HG03457 (cell line): ENCODE measurements around the gene DISP2.

Experiments
- ATAC-seq: cut with Tn5 transposase; IDR thresholded peaks from one replicate; pipeline ENCODE4 v1.9.1; 2021; ENCODE audit warnings: moderate number of reproducible peaks; ENCODE audit not compliant: unreplicated experiment

DISP2 gene, protein sequence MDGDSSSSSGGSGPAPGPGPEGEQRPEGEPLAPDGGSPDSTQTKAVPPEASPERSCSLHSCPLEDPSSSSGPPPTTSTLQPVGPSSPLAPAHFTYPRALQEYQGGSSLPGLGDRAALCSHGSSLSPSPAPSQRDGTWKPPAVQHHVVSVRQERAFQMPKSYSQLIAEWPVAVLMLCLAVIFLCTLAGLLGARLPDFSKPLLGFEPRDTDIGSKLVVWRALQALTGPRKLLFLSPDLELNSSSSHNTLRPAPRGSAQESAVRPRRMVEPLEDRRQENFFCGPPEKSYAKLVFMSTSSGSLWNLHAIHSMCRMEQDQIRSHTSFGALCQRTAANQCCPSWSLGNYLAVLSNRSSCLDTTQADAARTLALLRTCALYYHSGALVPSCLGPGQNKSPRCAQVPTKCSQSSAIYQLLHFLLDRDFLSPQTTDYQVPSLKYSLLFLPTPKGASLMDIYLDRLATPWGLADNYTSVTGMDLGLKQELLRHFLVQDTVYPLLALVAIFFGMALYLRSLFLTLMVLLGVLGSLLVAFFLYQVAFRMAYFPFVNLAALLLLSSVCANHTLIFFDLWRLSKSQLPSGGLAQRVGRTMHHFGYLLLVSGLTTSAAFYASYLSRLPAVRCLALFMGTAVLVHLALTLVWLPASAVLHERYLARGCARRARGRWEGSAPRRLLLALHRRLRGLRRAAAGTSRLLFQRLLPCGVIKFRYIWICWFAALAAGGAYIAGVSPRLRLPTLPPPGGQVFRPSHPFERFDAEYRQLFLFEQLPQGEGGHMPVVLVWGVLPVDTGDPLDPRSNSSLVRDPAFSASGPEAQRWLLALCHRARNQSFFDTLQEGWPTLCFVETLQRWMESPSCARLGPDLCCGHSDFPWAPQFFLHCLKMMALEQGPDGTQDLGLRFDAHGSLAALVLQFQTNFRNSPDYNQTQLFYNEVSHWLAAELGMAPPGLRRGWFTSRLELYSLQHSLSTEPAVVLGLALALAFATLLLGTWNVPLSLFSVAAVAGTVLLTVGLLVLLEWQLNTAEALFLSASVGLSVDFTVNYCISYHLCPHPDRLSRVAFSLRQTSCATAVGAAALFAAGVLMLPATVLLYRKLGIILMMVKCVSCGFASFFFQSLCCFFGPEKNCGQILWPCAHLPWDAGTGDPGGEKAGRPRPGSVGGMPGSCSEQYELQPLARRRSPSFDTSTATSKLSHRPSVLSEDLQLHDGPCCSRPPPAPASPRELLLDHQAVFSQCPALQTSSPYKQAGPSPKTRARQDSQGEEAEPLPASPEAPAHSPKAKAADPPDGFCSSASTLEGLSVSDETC (N-terminal part only)

DNA sequence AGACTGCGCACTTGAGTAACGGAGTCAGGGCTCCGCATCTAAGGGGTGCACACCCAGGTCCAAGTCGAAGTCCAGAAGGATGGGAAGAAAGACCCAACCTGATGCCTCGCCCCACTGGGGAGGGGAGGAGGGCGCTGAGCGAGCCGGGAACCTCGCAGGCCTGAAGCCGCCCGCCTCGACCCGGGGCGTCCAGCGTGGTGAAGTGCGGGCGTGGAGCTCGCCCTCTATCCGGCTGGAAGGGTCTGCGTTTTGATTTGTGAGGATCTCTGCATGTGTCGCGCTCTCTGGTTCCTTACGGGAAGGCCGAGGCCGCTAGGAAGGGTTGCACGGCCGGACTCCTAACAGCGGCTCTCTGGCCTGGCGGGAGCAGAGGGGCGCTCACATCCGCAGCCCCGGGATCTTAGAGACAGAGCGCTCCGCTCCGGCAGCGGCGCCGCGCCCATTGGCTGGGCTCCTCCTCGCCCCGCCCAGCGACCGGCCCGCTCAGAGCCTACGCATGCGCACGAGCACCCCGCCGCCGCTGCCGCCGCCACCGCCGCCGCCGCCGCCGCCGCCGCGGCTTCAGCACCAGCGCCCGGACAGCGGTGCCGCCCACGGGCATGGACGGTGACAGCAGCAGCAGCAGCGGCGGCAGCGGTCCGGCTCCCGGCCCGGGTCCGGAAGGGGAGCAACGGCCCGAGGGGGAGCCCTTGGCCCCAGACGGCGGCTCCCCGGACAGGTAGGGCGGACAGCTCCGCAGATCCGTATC is at the start of gene DISP2:
DISP2 (plus strand) TSS at position 497 of the 748 bp plus-strand sequence; CDS start at position 600, 103 bp downstream.
- ATAC-seq = peak; percentile 50

DNA sequence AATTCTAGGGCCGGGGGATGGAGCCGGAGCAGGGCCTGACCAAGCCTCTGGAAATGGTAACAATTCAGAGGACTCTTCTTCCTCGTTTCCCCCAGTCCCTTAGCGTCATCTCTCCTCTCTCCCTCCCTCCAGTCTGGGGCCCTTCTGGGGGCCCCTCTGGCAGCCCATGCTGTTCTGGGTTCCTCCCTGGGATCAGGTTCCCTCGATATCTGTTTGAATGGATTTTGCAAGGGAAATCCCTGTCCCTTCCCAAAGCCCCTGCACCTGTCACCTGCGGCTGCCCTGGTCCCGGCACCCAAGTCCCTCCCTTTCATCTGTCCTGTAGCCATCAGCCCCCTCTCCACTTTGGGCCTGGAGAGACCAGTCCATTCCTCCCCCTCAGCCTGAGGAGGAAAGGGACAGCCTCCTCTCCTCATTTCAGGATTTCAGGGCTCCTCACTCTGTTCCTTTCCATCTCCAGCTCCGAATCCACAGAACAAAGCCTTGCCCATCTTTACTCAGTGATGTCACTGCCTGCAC is 48.6 kb upstream of the DISP2 start:
- no peak for ATAC-seq

DNA sequence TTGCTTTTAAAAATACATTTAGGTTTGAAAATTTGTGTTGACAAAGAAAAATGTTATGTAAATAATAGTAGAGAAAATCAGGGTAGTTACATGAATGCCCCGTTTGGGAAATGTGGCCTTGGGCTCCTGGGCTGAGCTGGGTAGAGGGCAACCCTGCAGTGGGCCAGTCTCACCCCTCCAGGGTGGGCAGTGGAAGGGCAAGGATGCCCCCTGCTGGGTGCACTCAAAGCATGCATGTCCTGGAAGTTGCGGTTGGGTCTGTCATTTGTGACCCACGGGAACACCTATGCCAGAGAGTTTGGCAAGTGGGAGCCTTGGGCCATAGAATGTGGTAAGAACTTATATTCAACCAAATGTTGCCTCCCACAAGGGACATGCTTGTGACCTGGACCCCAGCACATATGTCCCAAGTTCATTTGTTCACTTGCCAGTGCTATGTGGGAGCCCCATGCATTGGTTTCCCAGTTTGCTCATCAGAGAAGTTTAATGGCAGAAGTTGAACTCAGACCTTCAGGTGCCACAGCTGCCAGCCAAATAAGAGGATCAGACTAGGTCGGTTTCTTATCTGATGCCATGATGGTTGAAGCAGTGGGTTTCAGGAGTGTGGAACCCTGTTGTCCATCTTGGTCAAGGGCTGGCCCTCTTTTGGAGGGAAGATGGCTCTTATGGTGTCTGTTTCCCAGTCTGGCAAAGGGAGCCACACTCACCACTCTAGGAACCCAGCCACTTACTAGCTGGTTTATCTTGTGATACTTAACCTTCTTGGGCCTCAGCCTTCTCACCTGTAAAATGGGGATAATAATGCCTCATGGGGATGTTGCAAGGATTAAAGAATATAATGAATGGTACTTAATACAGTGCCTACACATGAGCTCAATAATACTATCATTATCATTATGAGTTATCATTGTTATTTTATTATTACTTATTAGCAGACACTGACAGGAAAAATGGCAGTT is 47.7 kb upstream of the DISP2 start:
- no peak for ATAC-seq

DNA sequence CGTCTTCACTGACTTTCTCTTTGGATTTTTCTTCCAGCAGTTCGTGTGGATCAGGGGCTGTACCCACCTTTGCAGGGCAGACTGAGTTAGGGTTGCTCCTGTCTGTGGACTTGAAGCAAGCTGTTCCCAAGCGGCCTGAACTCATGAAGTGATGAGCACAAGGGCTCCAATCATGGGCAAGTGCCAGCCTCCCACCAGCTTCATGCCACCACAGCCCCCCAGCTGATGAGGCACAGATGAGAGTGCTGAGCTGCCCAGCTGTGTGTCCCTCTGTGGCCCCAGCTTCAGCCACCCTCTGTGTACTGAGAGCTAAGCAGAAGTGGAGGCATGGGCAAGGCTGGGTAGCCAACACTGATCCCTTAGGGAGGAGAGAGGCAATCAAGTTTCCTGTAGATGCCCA is 47.0 kb upstream of the DISP2 start:
- ATAC-seq = no peak

DNA sequence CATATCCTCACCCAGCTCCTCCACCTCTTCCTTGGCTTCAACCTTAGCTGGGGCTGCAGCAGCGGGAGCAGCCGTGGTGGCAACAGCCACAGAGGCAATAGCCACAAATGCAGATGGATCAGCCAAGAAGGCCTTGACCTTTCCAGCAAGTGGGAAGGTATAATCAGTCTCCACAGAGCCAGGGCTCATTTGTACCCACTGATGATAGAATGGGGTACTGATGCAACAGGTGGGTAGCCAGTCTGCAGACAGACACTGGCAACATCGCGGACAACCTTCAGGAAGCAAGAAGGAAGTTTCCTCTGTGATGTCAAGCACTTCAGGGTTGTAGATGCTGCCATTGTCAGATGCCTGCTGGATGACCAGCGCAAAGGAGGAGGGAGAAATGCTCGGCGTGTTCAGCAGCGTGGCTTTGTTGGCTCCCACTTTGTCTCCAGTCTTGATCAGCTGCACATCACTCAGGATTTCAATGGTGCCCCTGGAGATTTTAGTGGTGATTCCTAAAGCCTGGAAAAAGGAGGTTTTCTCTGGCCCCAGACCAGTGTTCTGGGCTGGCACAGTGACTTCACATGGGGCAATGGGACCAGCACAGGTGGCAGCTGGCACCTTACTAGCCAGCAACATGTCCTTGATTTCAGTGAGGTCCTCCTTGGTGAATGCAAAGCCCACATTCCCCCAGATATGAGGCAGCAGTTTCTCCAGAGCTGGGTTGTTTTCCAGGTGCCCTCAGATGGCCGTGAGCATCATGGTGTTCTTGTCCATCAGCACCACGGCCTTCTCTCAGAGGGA is 45.5 kb upstream of the DISP2 start:
- ATAC-seq = no peak

DNA sequence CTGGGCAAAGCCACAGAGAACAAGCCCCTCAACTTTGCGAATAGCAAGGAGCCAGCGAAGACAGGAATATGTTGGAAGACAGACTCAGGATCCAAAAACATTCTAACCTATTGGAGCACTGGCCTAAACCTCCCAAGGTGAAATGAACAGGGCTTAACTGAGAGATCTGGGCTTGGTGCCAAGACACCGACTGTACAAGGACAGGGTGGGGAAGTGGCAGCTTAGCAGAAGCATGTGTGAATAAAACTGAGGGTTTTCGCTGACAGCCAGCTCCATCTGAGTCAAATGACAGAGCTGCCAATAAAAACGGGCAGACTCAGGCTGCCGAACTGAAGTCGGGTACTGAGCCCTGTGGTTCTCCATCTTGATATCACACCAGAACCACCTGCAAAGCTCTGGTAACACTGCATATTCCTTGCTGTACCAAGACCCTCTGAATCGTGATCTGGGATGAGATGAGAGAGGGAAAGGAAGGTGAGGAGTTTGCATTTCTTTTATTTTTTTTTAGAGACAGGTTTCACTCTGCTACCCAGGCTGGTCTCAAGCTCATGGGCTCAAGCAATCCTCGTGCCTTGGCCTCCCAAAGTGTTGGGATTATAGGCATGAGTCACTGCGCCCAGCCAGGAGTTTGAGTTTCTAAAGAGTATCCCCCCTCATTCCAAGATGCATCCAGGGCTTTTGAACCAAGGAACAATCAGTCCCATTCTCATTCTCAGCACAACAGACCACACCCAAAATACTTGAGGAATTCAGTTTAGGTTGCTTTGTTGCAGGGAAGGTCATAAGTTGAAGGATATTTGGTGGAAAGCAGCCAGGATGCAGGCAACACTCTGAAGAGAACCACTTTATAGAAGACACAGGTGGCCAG is 44.3 kb upstream of the DISP2 start:
- ATAC-seq = no peak

DNA sequence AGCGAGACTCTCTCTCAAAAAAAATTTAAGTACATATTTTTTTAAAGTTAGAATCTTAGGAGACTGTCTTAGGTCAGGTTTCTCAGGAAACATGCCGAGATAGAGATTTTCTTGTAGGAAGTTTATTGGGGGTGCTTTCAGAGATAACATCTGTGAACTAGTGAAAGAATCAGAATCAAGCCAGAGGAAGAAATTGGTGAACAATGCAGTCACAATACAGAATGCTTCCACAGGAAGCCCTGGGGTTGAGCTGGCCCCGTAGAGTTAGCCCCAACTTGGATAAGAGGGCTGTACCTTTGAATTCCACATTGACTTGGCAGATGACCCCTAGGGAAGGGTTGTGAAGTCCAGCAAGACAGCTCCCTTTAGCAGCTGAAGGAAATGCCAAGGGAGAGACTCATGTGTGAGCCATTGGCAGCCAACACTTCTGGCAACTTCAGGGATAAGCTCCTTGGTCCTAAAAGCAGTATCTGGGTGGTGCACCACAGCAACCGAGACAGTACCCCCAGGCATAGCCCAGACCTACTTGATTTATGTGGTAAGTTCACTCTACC is 43.2 kb upstream of the DISP2 start:
- no peak for ATAC-seq

DNA sequence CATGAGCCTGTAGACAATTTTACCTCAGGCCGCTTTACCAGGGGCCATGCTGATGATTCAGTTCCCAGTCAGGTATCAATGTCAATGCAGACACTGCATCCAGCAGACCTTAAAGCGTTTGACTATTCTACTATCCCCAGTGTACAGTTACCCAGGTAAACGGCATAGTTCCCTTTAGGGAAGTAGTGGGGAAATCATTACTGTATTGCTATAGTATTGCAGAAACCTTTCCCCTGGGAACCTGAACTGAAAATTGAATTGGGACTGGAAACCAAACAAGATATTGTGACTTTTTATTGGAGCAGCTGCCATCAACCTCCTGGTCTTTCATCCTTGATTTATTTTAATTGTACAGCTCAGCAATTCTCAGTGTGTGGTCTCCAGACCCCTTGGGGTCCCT is 41.1 kb upstream of the DISP2 start:
- no peak for ATAC-seq

DNA sequence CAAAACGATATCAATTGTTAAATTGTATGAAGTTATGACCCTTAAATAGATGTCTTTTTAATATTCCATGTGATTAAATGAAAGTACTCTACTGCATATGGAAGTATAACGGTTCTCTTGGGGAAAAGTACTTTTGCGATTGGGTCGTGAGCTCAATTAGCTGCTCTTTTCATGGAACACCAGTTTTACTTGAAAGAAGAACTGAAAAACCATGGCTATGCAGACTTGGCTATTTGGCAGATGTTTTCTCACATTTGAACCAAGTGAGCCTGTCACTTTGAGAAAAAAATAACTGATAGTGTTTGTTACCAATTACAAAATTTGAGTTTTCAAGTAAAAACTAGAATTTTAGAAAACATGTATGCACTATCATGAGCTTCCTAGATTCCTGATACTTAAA is 40.4 kb upstream of the DISP2 start:
- no peak for ATAC-seq

DNA sequence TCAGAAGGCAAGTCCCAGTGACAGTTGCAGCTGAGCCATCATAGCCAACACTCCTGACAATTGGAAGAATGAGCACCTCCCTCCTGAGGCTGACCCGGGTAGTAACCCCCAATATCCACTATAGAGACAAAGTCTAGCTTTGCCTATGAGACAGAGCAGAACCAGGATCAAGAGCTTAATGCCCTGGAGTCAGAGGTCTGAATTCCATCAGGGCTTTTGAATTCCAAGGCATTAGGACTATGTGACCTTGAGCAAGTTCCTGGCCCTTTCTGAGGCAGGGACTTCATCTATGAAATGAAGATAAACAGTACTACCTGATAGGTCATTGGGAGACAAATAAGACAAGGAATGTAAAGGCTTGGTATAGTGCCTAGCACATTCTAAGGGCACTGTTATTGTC is 37.6 kb upstream of the DISP2 start:
- ATAC-seq = no peak

DNA sequence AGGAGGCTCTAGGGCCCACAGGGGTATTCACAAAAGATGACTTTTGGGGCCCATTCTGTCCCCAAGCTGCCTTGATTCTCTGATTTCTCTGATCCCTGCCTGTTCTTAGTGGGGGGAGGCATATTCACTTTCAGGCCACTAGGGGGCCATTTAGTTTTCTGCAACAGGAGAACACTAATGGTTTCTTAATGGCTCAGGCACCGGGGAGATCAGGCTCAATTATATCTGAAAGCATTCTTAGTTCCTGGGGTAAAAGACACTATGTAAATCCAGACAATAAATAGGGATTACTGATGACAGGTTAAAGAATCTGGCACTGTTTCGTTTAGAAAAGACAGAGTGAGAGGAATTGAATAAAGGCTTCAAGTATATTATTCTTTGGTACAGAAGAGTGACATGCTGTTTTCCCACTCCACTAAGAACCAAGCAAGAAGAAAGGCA is 37.1 kb upstream of the DISP2 start:
- no peak for ATAC-seq

DNA sequence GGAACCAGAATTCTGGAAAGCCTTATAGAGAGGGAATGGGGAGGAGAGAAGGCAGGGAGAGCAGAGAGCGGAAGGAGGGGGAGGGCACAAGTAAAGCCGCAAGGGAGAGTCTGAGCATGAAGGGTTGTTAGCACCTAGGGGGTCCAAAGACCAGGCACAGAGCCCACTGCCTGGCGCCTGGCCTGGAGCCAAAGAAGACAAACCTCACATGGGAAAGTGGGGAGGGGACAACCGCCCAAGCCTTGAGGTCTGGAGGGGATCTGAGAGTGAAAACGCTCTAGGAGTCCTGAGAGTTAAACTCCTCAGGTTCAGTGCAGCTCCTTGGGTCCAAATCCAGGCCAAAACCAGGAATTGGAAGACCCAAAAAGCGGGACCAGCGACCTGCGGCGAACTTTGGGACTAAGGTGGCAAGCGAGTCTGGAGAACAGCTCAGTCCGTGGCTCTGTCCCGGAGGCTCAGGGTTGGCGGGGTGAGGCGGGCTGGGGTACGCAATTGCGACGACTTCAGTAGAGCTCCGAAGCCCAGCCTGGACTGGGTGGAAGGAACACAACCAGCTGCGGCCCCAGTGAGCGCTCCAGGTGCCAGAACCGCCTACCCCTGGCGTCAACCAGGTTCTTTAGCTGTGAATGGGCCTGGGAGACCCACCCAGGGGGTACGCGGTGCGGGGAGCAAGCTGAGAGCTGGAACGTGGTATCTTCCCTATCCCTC is 35.3 kb upstream of the DISP2 start:
- ATAC-seq = no peak

DNA sequence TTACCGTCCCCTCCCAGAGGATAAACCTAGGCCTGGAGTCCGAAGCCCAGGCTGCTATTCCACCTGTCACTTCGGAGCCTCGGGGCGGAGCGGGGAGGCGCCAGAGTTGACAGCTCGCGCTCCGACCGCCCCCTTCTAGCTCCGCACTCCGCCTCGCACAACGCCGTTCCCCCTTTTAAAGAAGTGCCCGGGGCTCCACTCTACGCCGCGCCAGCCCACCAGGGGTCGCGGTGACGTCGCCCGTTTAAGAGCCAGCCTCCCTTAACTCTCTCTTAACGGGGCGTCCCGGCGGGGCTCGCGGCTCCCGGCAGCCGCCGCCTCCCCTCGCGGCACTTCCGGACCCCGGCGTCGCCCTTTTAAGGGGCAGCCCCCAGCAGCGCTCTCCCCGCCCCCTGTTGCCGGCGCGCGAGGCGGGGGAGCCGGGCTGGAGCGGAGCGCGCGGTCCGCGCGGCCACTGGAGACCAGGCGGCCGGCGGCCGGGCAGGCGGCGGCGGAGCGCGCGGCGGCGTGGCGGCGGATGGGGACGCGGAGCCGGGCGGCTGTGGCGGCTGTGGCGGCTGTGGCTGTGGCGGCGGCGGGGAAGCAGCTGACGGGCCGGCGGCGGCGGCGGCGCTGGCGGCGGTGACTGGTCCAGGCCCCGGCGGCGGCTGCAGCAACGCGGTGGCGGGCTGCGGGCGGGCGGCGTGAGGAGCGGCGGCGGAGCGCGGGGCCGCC is 34.6 kb upstream of the DISP2 start, which contains the start of gene INAFM2:
INAFM2 (plus strand) TSS at position 454 of the 714 bp plus-strand sequence. CDS start 364 bp downstream, outside the sequence.
- peak; percentile 85 for ATAC-seq

DNA sequence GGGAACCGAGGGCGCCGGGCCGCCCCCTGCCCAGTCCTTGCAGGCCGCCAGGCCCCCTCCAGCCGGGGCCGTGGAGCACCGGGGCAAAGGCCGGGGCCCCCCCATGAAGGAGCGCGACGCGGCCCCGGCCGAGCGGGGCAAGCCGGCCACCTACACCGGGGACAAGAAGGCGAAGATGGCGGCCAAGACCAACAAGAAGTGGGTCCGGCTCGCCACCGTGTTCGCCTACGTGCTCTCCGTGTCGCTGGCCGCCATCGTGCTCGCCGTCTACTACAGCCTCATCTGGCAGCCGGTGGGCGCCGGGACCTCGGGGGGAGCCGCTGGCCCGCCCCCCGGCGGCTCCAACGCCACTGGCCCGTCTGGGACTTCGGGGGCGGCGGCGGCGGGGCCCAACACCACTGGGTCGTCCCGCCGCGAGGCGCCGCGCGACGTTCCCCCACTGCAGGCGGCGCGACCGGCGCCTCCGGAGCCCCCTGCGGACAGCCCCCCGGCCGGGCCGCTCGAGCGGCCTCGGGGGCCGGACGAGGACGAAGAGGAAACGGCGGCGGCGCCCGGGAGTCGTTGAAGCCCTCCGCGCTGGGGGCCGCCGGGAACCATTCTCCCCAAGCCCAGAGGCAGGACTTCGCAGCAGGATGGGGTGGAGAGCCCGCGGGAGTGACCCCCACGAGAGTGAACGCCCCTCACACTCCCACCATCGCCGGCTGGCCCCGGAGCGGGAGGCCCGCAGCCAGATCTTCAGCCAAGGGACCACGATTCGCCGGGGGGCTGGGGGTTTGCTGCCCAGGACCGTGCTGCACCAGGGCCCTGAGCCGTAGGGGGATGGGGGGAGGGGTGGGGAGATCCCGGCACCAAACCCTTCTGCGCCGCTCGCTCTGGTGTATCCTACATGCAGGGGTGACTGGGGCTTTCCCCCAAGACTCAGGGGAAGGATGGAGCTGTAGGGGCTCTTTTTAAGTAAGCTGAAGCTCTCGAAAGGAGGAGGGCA is 33.8 kb upstream of the DISP2 start:
- ATAC-seq = no peak
